NOMO-1 treated with DMSO at 0.1 percent for 48 hours (cell line): ENCODE measurements around the gene YPEL5.

Source experiments
- DNase-seq: peaks from one replicate; lab custom pipeline; 2025; ENCODE audit not compliant: unreplicated experiment; lab: John Stamatoyannopoulos, UW

The YPEL5 gene

DNA sequence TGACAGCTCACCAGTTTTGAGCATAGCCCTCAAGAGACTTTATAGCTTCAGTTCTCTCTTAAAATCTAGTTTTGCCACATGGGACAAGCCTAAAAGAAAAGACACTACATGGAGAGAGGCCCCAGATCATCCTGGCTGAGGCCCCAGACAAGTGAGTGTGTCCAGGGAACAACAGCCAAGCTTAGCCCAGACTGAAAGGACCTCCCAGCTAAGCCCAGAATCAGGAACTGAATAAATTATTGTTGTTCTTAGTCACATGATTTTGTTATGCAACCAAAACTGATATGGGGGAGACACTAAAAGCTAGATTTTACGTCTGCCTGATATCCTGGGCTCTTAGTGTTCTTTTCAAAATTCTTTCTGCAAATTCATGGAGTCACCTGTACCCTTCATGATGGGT lies 55.2 kb downstream of the YPEL5 start:
- DNase-seq: peak; percentile 56

DNA sequence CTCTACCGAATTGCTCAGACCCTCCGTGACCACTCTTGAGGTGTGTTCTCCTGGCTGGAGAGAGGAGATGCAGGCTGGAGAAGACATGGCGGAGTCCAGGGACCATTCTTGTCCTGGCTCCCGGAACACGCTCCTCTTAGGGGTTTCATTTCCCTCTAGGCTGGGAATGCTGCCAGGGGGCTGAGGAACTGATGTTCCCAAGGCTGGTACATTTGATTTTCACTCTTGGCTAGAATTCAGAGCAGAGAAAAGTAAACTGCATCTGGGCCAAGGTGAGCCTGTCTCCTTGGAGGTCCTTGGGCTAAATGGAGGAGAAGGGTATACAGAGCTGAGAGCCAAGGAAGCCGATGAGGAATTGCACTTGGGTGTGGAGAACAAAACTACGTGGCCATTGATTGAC lies 56.3 kb downstream of the YPEL5 start:
- DNase-seq: no peak

DNA sequence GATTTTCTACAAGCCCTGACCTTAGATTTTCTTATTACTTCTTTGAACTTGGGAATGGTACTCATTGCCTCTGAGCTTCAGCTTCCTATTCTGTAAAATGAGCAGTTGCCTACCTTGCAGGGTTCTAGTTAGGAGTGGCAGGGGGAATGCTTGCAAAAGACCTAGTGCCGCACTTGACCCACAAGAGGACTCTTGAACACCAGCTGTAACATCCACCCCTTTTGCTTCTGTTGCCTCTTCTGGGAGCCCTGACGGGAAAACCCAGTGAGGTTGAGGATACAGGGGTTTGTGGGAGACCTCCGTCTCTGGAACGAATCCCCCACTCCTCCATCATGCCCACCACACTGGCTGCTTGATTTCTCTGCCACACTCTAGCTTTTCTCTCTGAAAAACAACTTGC lies 57.5 kb downstream of the YPEL5 start:
- DNase-seq: no peak

DNA sequence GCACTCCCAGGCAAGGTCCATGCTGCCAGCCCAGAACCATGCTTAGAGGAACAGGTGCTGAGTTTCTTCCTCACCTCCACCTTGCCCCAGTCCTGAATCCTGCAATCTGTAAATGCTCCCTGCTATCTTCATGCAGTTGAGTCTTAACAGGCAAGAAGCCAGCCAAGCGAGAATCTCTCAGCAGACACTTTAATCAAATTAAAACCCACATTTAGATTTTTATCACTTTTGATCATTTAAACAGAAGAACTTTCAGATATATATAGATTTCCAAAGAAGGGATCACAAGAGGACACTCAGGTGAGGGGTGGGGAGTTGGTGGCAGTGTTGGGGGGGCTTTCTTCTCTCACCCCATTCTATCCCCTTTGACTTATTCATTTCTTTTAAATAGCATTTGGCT lies 58.6 kb downstream of the YPEL5 start:
- no peak for DNase-seq

DNA sequence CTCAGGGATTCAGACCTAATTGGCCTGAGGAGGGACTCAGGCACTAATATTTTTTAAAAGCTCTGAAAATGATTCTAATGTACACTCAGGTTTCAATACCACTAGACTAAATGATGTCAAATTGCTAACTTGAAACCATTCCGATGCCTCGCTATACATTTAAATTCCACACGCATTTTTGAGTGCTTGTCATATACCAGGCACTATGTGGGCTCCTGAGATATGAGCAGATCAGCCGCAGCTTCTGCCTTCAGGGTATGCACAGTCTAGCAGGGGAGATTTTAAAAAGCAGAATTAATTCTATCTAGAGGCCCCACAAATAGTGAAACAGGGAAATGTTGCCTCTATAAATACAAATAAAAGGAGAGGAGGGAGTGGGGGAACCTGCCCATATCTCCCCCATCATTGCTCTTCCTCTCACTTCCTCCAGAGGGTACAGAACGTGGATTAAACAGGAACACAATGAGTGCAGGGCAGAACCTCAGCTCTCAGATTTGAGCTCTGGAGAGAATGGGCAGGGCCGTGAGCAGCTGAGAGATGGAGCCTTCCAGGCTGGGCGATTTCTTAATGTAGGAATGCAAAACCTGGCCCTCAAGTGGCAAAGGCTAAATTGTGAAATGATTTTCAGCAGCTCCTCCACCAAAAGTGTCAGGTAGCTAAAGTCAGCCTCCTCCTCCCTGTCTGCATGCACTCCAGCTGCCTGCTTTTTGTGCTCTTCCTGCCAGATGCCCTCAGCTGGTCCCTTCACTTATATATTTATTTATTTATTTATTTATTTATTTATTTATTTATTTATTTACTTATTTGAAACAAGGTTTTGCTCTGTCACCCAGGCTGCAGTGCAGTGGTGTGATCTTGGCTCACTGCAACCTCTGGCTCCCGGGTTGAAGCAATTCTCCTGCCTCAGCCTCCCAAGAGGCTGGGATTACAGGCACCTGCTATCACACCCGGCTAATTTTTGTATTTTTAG lies 59.9 kb downstream of the YPEL5 start:
- no peak for DNase-seq

DNA sequence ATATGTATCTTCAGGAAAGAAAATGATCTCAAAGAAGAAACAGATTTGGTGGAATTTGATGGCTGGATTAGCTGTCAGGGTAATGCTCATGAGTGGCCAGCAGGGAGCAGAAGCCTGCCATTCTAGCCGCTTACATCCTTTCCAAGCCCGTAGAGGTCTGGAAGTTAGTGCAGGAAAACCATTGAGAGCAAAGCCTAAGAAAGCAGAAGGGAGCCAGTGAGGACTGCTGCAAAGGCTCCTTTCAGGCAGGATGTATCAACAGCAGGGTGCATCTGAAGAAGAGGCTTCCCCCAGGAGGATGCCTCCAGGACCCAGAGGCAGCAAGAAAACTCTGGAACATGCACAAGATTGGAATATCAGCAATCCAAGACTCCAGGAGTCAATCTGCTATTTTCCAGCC lies 61.6 kb downstream of the YPEL5 start:
- peak; percentile 54 for DNase-seq

DNA sequence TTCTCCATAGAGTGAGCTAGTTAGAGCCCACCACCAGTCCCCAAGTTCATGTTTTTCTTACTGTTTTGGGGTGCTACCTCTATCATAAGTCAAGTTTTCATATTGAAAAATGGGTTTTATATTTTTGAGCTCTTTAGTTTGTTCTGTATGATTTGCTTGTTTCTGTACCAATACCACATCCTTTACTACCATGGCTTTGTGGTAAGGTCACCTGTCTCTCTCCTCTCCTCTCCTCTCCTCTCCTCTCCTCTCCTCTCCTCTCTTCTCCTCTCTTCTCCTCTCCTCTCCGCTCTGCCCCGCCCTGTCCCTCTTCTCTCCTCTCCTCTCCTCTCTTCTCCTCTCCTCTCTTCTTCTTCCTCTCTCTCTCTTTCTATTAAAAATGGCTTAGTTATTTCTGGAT lies 62.4 kb downstream of the YPEL5 start:
- no peak for DNase-seq
